Body of pancreas (tissue), 4 donors: ENCODE results near the gene CFAP161.

ENCODE experiments used
- POLR2A ChIP-seq, 3 donors: fragments of 450-650 bp; IDR thresholded peaks; one replicate each; pipeline ENCODE4 v1.6.1; 2016; ENCODE audit warnings: antibody characterized with exemption in 3 of 3, mild to moderate bottlenecking in 2 of 3
- TF ChIP-seq, protein P1 (sequence below), 7 experiments: fragments of 450-650 bp in 4 of 7; fragments of 200-600 bp in 3 of 7; sonication (generic) in 3 of 7; IDR thresholded peaks; one replicate each; pipeline ENCODE4 v1.5.1; 2016 to 2019; ENCODE audit warnings: antibody characterized with exemption in 7 of 7

DNA sequence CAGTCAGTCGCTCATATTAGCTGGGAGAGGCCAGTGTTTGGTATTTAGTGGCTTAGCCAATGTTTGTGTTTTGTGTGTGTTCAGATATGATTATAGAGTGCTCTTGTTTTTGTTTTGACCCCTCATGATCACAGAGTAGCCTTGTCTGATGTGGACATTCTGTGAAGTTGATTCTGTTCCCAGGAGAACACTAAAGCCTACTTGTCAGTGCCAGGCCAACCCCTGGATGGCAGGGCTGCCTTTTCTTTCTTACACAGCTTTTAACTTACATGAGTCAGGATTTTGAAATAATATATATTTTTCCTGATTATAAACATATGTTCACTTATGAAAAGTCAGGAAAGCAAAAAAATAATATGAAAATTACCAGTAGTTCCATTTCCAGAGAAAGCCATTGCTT is 11.9 kb downstream of the CFAP161 start:
- no peak for TF ChIP-seq POLR2A (IDR thresholded peaks at IDR 0.05)
- TF ChIP-seq, protein P1, sequence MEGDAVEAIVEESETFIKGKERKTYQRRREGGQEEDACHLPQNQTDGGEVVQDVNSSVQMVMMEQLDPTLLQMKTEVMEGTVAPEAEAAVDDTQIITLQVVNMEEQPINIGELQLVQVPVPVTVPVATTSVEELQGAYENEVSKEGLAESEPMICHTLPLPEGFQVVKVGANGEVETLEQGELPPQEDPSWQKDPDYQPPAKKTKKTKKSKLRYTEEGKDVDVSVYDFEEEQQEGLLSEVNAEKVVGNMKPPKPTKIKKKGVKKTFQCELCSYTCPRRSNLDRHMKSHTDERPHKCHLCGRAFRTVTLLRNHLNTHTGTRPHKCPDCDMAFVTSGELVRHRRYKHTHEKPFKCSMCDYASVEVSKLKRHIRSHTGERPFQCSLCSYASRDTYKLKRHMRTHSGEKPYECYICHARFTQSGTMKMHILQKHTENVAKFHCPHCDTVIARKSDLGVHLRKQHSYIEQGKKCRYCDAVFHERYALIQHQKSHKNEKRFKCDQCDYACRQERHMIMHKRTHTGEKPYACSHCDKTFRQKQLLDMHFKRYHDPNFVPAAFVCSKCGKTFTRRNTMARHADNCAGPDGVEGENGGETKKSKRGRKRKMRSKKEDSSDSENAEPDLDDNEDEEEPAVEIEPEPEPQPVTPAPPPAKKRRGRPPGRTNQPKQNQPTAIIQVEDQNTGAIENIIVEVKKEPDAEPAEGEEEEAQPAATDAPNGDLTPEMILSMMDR (IDR thresholded peaks at IDR 0.05) = no peak
